ENCODE measurements around the gene SALL1.

Gene SALL1

DNA sequence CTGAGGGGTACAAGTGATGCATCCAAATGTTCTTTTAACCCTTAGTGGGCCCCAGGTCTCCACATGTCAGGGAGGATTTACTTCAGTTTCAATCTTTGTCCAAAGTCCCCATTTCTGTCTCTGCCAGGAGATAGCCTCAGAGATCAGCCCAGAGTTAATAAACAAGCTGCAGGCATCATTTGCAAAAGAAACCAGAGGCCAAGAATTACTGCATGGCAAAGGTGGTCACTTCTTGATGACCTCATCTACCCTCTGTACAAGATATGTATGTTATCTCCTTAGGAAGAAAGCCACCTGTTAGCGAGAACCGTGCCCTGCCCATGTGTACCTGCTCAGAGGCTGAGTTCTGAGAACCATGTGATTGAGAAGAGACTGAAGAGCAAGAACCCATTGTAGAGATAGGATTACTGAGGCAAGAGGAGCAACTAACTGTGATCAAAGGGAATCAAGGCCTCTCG lies 40.3 kb downstream of the SALL1 start:
- Histone ChIP-seq H3F3A (ENCODE audit: insufficient read depth, low read length) (no peaks in the 10 kb centered on the region), H3K4me3 (ENCODE audit: low read length) (no peak overlapping the region), H3K36me3 (replicated peaks; ENCODE audit: insufficient read depth, low read length) (no peaks in the 10 kb centered on the region), H3K9me2 (replicated peaks; ENCODE audit: insufficient read depth, low read length) (no peaks in the 10 kb centered on the region), H3K4me2 (ENCODE audit: low read depth, low read length) (no peak overlapping the region), H3K27me3 (replicated peaks; ENCODE audit: insufficient read depth, low read length) (no peaks in the 10 kb centered on the region), H3K9me3 (replicated peaks; ENCODE audit: insufficient read depth, low read length) (no peaks in the 10 kb centered on the region), H2AFZ (ENCODE audit: low read length) (no peak overlapping the region), H3K4me1 (ENCODE audit: low read length) (no peaks in the 10 kb centered on the region), H3K27ac (ENCODE audit: low read length) (no peak overlapping the region), H3K9ac (ENCODE audit: low read length) (no peak overlapping the region), H3K79me2 (ENCODE audit: low read length) (no peaks in the 10 kb centered on the region), H4K20me1 (ENCODE audit: insufficient read depth, low read length) (no peaks in the 10 kb centered on the region)
- no peak for TF ChIP-seq EZH2 (optimal IDR thresholded peaks at IDR 0.05; ENCODE audit: low read depth, low read length)
- TF ChIP-seq, protein P1, sequence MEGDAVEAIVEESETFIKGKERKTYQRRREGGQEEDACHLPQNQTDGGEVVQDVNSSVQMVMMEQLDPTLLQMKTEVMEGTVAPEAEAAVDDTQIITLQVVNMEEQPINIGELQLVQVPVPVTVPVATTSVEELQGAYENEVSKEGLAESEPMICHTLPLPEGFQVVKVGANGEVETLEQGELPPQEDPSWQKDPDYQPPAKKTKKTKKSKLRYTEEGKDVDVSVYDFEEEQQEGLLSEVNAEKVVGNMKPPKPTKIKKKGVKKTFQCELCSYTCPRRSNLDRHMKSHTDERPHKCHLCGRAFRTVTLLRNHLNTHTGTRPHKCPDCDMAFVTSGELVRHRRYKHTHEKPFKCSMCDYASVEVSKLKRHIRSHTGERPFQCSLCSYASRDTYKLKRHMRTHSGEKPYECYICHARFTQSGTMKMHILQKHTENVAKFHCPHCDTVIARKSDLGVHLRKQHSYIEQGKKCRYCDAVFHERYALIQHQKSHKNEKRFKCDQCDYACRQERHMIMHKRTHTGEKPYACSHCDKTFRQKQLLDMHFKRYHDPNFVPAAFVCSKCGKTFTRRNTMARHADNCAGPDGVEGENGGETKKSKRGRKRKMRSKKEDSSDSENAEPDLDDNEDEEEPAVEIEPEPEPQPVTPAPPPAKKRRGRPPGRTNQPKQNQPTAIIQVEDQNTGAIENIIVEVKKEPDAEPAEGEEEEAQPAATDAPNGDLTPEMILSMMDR (IDR thresholded peaks at IDR 0.05; ENCODE audit: low read length), result no peak
- TF ChIP-seq EZH2phosphoT487 (IDR thresholded peaks at IDR 0.05; ENCODE audit: low read length), result no peak
- no peak for DNase-seq

DNA sequence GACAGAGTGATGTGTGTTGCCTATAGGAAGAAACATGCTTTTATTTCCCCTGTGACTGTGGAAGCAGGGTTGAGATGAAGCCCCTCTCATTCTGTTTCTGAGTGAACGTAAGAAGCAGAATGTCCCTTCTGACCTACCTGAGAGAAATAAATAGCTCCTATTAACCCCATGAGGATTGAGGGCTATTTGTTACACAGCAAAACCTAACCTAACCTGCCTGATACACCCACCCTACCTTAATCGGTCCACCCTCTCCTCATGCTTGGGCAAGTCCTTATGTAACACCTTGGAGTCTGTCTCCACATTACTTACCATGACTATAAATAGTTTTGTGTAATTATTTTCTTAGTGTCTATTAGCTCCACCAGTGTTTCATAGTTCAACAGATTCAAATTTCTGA lies 41.9 kb downstream of the SALL1 start:
- Histone ChIP-seq H3K27ac (ENCODE audit: low read length) (no peak overlapping the region), H3F3A (ENCODE audit: insufficient read depth, low read length) (no peaks in the 10 kb centered on the region), H3K9me2 (replicated peaks; ENCODE audit: insufficient read depth, low read length) (no peaks in the 10 kb centered on the region), H4K20me1 (ENCODE audit: insufficient read depth, low read length) (no peaks in the 10 kb centered on the region), H3K9me3 (replicated peaks; ENCODE audit: insufficient read depth, low read length) (no peaks in the 10 kb centered on the region), H3K4me1 (ENCODE audit: low read length) (no peaks in the 10 kb centered on the region), H3K4me3 (ENCODE audit: low read length) (no peak overlapping the region), H3K36me3 (replicated peaks; ENCODE audit: insufficient read depth, low read length) (no peaks in the 10 kb centered on the region), H3K79me2 (ENCODE audit: low read length) (no peaks in the 10 kb centered on the region), H3K4me2 (ENCODE audit: low read depth, low read length) (no peak overlapping the region), H2AFZ (ENCODE audit: low read length) (no peak overlapping the region), H3K9ac (ENCODE audit: low read length) (no peak overlapping the region), H3K27me3 (replicated peaks; ENCODE audit: insufficient read depth, low read length) (no peaks in the 10 kb centered on the region)
- no peak for TF ChIP-seq EZH2 (optimal IDR thresholded peaks at IDR 0.05; ENCODE audit: low read depth, low read length)
- TF ChIP-seq, protein P1 (IDR thresholded peaks at IDR 0.05; ENCODE audit: low read length), result no peak
- DNase-seq, result no peak

DNA sequence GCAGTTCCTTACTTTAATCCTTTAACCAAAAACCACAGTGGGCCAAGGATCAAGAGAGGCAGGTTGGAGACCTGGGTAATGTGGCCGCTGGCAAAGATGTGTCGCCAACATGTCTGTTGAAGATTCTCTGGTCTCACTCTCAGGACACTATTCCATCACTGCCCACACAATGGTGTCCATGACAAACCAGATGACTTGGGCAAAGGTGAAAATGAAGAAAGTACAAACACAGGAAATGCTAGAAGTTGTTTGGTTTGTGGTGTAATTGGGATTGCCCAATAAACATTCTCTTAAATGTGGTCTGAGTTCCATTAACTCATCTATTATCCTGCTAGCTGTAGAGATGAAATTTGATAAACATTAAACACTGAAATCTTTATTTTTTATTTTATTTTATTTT lies 43.3 kb downstream of the SALL1 start:
- no peak for DNase-seq
- no peaks in the 10 kb centered on the region for H3K36me3 ChIP-seq (replicated peaks; ENCODE audit: insufficient read depth, low read length)
- TF ChIP-seq, protein P1 (IDR thresholded peaks at IDR 0.05; ENCODE audit: low read length), result no peak
- TF ChIP-seq EZH2phosphoT487 (IDR thresholded peaks at IDR 0.05; ENCODE audit: low read length) (no peak), EZH2 (optimal IDR thresholded peaks at IDR 0.05; ENCODE audit: low read depth, low read length) (no peak)
- H3K4me2 ChIP-seq (ENCODE audit: low read depth, low read length), result no peak overlapping the region
- H3K27ac ChIP-seq (ENCODE audit: low read length), result no peak overlapping the region
- no peaks in the 10 kb centered on the region for H3K27me3 ChIP-seq (replicated peaks; ENCODE audit: insufficient read depth, low read length)
- H3K4me1 ChIP-seq (ENCODE audit: low read length), result no peaks in the 10 kb centered on the region
- H4K20me1 ChIP-seq (ENCODE audit: insufficient read depth, low read length), result no peaks in the 10 kb centered on the region
- H3K79me2 ChIP-seq (ENCODE audit: low read length), result no peaks in the 10 kb centered on the region
- no peak overlapping the region for H2AFZ ChIP-seq (ENCODE audit: low read length)
- H3K9me2 ChIP-seq (replicated peaks; ENCODE audit: insufficient read depth, low read length), result no peaks in the 10 kb centered on the region
- H3K9me3 ChIP-seq (replicated peaks; ENCODE audit: insufficient read depth, low read length), result no peaks in the 10 kb centered on the region
- H3F3A ChIP-seq (ENCODE audit: insufficient read depth, low read length), result no peaks in the 10 kb centered on the region
- no peak overlapping the region for H3K9ac ChIP-seq (ENCODE audit: low read length)
- H3K4me3 ChIP-seq (ENCODE audit: low read length), result no peak overlapping the region

Data from MM.1S (cell line).